H1 (cell line): Measurements from ENCODE around the gene TMEM178B. TPM values are rescaled to one million over a fixed set of nuclear protein-coding genes. Genes with fewer than 3 reads are reported as not detected.

ENCODE experiments used
- CTCF ChIA-PET: fragments of 300-600 bp; sonication (Branson Sonifier 250); formaldehyde crosslinking; loops from one replicate; lab custom pipeline; 2021; ENCODE audit not compliant: partially characterized antibody; lab: Charles Lee
- POLR2A ChIA-PET: fragments of 300-600 bp; sonication (Branson Sonifier 250); formaldehyde crosslinking; loops from one replicate; lab custom pipeline; 2021; ENCODE audit warnings: inconsistent platforms; ENCODE audit not compliant: partially characterized antibody; lab: Charles Lee
- DNase-seq, 2 experiments: peaks; one replicate each; pipeline versions ENCODE4 v3.0.0 to v3.0.0-alpha.2; 2010 to 2022; ENCODE audit warnings: low spot score in 2 of 2, low read depth in 1 of 2, mixed read lengths in 1 of 2
- FAIRE-seq: peaks from 2 replicates; lab custom pipeline; 2011; peaks lifted over from hg19 to GRCh38; lab: Jason Lieb, UNC
- H2AFZ ChIP-seq: 2 replicates; pipeline ENCODE4 v1.8.1; 2012; ENCODE audit warnings: low read length, inconsistent platforms
- H2AK5ac ChIP-seq: 2 replicates; pipeline ENCODE4 v1.6.1; 2013; ENCODE audit warnings: low read depth, low read length
- H2BK120ac ChIP-seq: replicated peaks from 2 replicates; pipeline ENCODE3; 2013; ENCODE audit warnings: low read depth, low read length, inconsistent platforms
- H2BK12ac ChIP-seq: 2 replicates; pipeline ENCODE4 v1.6.1; 2013; ENCODE audit warnings: low read depth, low read length
- H2BK15ac ChIP-seq: 2 replicates; pipeline ENCODE4 v1.6.1; 2013; ENCODE audit warnings: low read length
- H2BK20ac ChIP-seq: 2 replicates; pipeline ENCODE4 v1.6.1; 2013; ENCODE audit warnings: low read length
- H2BK5ac ChIP-seq: 2 replicates; pipeline ENCODE4 v1.6.1; 2013; ENCODE audit warnings: low read depth, low read length
- H3K14ac ChIP-seq: 2 replicates; pipeline ENCODE4 v1.6.1; 2013; ENCODE audit warnings: inconsistent platforms; ENCODE audit not compliant: insufficient read length
- H3K18ac ChIP-seq: 2 replicates; pipeline ENCODE4 v1.6.1; 2013; ENCODE audit warnings: low read length; ENCODE audit errors: extremely low read depth
- H3K23ac ChIP-seq: 2 replicates; pipeline ENCODE4 v1.6.1; 2013; ENCODE audit warnings: inconsistent platforms; ENCODE audit not compliant: insufficient read length
- H3K23me2 ChIP-seq: 2 replicates; pipeline ENCODE4 v1.6.1; 2013; ENCODE audit warnings: low read depth, low read length
- H3K27ac ChIP-seq: 2 replicates; pipeline ENCODE4 v1.6.1; 2011; ENCODE audit warnings: low read depth, low read length, inconsistent platforms
- H3K27me3 ChIP-seq, 4 experiments: replicated peaks in 1 of 4; 1 replicate in 1 of 4; 2 replicates in 3 of 4; pipeline versions ENCODE4 v1.6.1 to v1.8.1; 2011 to 2013; ENCODE audit warnings: low read length in 3 of 4, mild to moderate bottlenecking in 3 of 4, inconsistent platforms in 2 of 4, mixed read lengths in 2 of 4, moderate library complexity in 1 of 4; ENCODE audit not compliant: control insufficient read depth in 3 of 4, insufficient read depth in 3 of 4; ENCODE audit errors: extremely low read depth in 1 of 4
- H3K36me3 ChIP-seq, 4 experiments: 2 replicates each; pipeline versions ENCODE4 v1.6.1 to v1.8.1; 2011 to 2013; ENCODE audit warnings: mild to moderate bottlenecking in 4 of 4, low read length in 3 of 4, moderate library complexity in 2 of 4, control low read depth in 1 of 4, inconsistent platforms in 1 of 4; ENCODE audit not compliant: insufficient read depth in 4 of 4, control insufficient read depth in 2 of 4
- H3K4ac ChIP-seq: replicated peaks from 2 replicates; pipeline ENCODE3; 2013; ENCODE audit warnings: low read length, low read depth, mixed read lengths, inconsistent platforms; ENCODE audit not compliant: insufficient read length
- H3K4me1 ChIP-seq, 4 experiments: replicated peaks in 1 of 4; 1 replicate in 1 of 4; 2 replicates in 3 of 4; pipeline versions ENCODE4 v1.6.1 to v1.8.1; 2011 to 2013; ENCODE audit warnings: low read length in 3 of 4, inconsistent platforms in 2 of 4, mixed read lengths in 1 of 4; ENCODE audit not compliant: insufficient read depth in 4 of 4, control insufficient read depth in 3 of 4
- H3K4me2 ChIP-seq, 2 experiments: 2 replicates each; pipeline versions ENCODE4 v1.6.1 to v1.8.1; 2011 to 2013; ENCODE audit warnings: low read depth in 2 of 2, low read length in 2 of 2, control low read depth in 1 of 2, inconsistent platforms in 1 of 2, mild to moderate bottlenecking in 1 of 2; ENCODE audit not compliant: insufficient read depth in 1 of 2
- H3K4me3 ChIP-seq, 4 experiments: fragments of 200-600, 300-600 bp in 1 of 4; sonication (generic), shearing (Covaris generic), sonication (Bioruptor Twin) in 1 of 4; 2 replicates each; pipeline versions ENCODE4 v1.5.1 to v1.8.1; 2011 to 2016; ENCODE audit warnings: low read length in 4 of 4, low read depth in 3 of 4, control low read depth in 2 of 4, inconsistent platforms in 2 of 4, mild to moderate bottlenecking in 2 of 4, mixed read lengths in 1 of 4, moderate library complexity in 1 of 4; ENCODE audit not compliant: insufficient read depth in 2 of 4; ENCODE audit errors: extremely low read depth in 1 of 4
- H3K56ac ChIP-seq: replicated peaks from 2 replicates; pipeline ENCODE3; 2013; ENCODE audit warnings: low read depth, mild to moderate bottlenecking, mixed read lengths, low read length, inconsistent platforms; ENCODE audit not compliant: insufficient read length
- H3K79me1 ChIP-seq: 2 replicates; pipeline ENCODE4 v1.6.1; 2013; ENCODE audit warnings: low read depth, low read length, control low read depth
- H3K79me2 ChIP-seq, 2 experiments: 2 replicates each; pipeline versions ENCODE4 v1.6.1 to v1.8.1; 2012 to 2013; ENCODE audit warnings: low read length in 2 of 2, mild to moderate bottlenecking in 2 of 2, inconsistent platforms in 1 of 2; ENCODE audit not compliant: insufficient read depth in 2 of 2, control insufficient read depth in 1 of 2
- H3K9ac ChIP-seq, 4 experiments: replicated peaks in 1 of 4; 1 replicate in 1 of 4; 2 replicates in 3 of 4; pipeline versions ENCODE4 v1.6.1 to v1.8.1; 2011 to 2013; ENCODE audit warnings: low read depth in 3 of 4, low read length in 3 of 4, control low read depth in 2 of 4, mild to moderate bottlenecking in 2 of 4, moderate library complexity in 2 of 4, inconsistent platforms in 1 of 4; ENCODE audit errors: extremely low read depth in 1 of 4
- H3K9me3 ChIP-seq, 2 experiments: 2 replicates each; pipeline versions ENCODE4 v1.6.1 to v1.8.1; 2012 to 2013; ENCODE audit warnings: mild to moderate bottlenecking in 2 of 2, moderate library complexity in 2 of 2, control low read depth in 1 of 2, inconsistent platforms in 1 of 2, low read depth in 1 of 2, low read length in 1 of 2, mixed read lengths in 1 of 2; ENCODE audit not compliant: insufficient read depth in 2 of 2
- H4K20me1 ChIP-seq, 2 experiments: replicated peaks in 1 of 2; 2 replicates each; pipeline versions ENCODE3 to v1.8.1; 2011 to 2013; ENCODE audit warnings: inconsistent platforms in 2 of 2, low read length in 2 of 2, mild to moderate bottlenecking in 1 of 2; ENCODE audit not compliant: insufficient read depth in 2 of 2, control insufficient read depth in 1 of 2
- H4K5ac ChIP-seq: 2 replicates; pipeline ENCODE4 v1.6.1; 2013; ENCODE audit warnings: low read length, low read depth, mixed read lengths, inconsistent platforms; ENCODE audit not compliant: insufficient read length
- H4K8ac ChIP-seq: 2 replicates; pipeline ENCODE4 v1.8.0; 2013; ENCODE audit warnings: mild to moderate bottlenecking, moderate library complexity, low read length, inconsistent platforms; ENCODE audit not compliant: insufficient read depth; ENCODE audit errors: extremely low read depth
- H4K91ac ChIP-seq: replicated peaks from 2 replicates; pipeline ENCODE3; 2013; ENCODE audit warnings: low read length, mixed read lengths, inconsistent platforms; ENCODE audit not compliant: insufficient read length
- BCL11A ChIP-seq, 2 experiments: IDR thresholded peaks; one replicate each; pipeline ENCODE4 v1.6.1; 2011; ENCODE audit warnings: low read depth in 2 of 2, low read length in 2 of 2, mild to moderate bottlenecking in 2 of 2
- CHD2 ChIP-seq: IDR thresholded peaks from 2 replicates; pipeline ENCODE4 v1.6.1; 2012; ENCODE audit warnings: low read length, improper control_type of control experiment
- GABPA ChIP-seq: IDR thresholded peaks from 2 replicates; pipeline ENCODE4 v1.6.1; 2011; ENCODE audit warnings: mild to moderate bottlenecking, low read length, moderate library complexity, borderline replicate concordance; ENCODE audit not compliant: insufficient read depth
- KDM5A ChIP-seq: fragments of 200-600 bp; IDR thresholded peaks from 2 replicates; pipeline ENCODE4 v1.7.1; 2012; ENCODE audit warnings: mild to moderate bottlenecking, low read length, inconsistent platforms, mixed read lengths
- MAFK ChIP-seq: IDR thresholded peaks from 2 replicates; pipeline ENCODE4 v1.6.1; 2012; ENCODE audit warnings: low read depth, mild to moderate bottlenecking, improper control_type of control experiment, low read length
- RAD21 ChIP-seq, 2 experiments: IDR thresholded peaks in 1 of 2; conservative IDR thresholded peaks in 1 of 2; 2 replicates each; pipeline ENCODE4 v1.6.1; 2011; ENCODE audit warnings: low read depth in 2 of 2, low read length in 2 of 2, improper control_type of control experiment in 1 of 2, inconsistent platforms in 1 of 2, mild to moderate bottlenecking in 1 of 2, moderate library complexity in 1 of 2
- RNF2 ChIP-seq: fragments of 200-900, 300-1000 bp; sonication (generic); IDR thresholded peaks from 2 replicates; pipeline ENCODE4 v1.7.1; 2016; ENCODE audit warnings: borderline replicate concordance, low read depth, mild to moderate bottlenecking, antibody characterized with exemption, low read length; ENCODE audit not compliant: poor library complexity, severe bottlenecking; ENCODE audit errors: missing control alignments
- SP2 ChIP-seq: IDR thresholded peaks from 2 replicates; pipeline ENCODE4 v1.6.1; 2012; ENCODE audit warnings: mild to moderate bottlenecking, low read length, inconsistent platforms
- SUZ12 ChIP-seq: fragments of 200-600 bp; sonication (generic); IDR thresholded peaks from 2 replicates; pipeline ENCODE4 v1.6.1; 2012; ENCODE audit warnings: mild to moderate bottlenecking, inconsistent platforms, low read length, moderate library complexity, mixed read lengths
- TCF12 ChIP-seq: IDR thresholded peaks from 2 replicates; pipeline ENCODE4 v1.6.1; 2011; ENCODE audit warnings: low read depth, mild to moderate bottlenecking, low read length
- ZNF274 ChIP-seq: IDR thresholded peaks from 2 replicates; pipeline ENCODE4 v1.7.0; 2012; ENCODE audit warnings: low read length, borderline replicate concordance; ENCODE audit errors: extremely low read depth
- WGBS, 2 experiments: shearing (Covaris generic) in 1 of 2; methylation state at CpG; one replicate each; pipeline versions ENCODE4 v1.1.6 to v1.1.7; 2013 to 2015; ENCODE audit warnings: low lambda C conversion rate in 2 of 2, mixed read lengths in 2 of 2, inconsistent platforms in 1 of 2, low coverage in 1 of 2, missing lambda C conversion rate in 1 of 2; ENCODE audit not compliant: insufficient replicate concordance in 2 of 2, insufficient coverage in 1 of 2, insufficient read length in 1 of 2; ENCODE audit errors: extremely low coverage in 1 of 2, missing lambda C conversion rate in 1 of 2; 5-methylcytosine and 5-hydroxymethylcytosine counted together
- polyA plus RNA-seq, 7 experiments: library from polyadenylated mRNA; depleted of rRNA in 3 of 7; stranded (reverse) in 5 of 7; unstranded in 2 of 7; fragments of >200 nt in 5 of 7; fragments of 200-250 nt in 2 of 7; gene quantifications; 1 replicate in 5 of 7; 2 replicates in 1 of 7; 4 replicates in 1 of 7; pipeline versions ENCODE4 v1.2.1 to v1.2.3, GENCODE V29; 2011 to 2013; ENCODE audit warnings: missing spikeins in 2 of 7, mixed read lengths in 2 of 7
- total RNA-seq: library from RNA; stranded (reverse); fragmentation: NEBNext Ultra II Directional; extraction: Animal tissue kit (Norgen Biotek cat#: 25700); gene quantifications from 2 replicates; pipeline ENCODE4 v1.2.1, GENCODE V29; 2021

The TMEM178B gene
- total and polyA plus RNA-seq, 2 of the 8 experiments (the other 6 are each of a cell fraction or from before 2014, with no cell fraction given), result 5.3 to 18.1 TPM

- no peak overlapping the region for H2AK5ac ChIP-seq
- no peaks in the 10 kb centered on the region; the same call in 1 of the 2 replicates for H3K23me2 ChIP-seq
- H3K4ac ChIP-seq, result no peak overlapping the region
- H2AFZ ChIP-seq, result no peak overlapping the region
- ChIA-PET CTCF (interaction anchor here (0.9 to 1.8 kb wide), 5 partner anchors 12 to 484 kb away, joined by 3 to 5 read pairs (median 4); no protein-coding TSS in a partner anchor), POLR2A (no interaction called here)
- peak overlapping the region; percentile 76; the same call in 1 of the 2 replicates for H4K8ac ChIP-seq
- no peak overlapping the region for H2BK120ac ChIP-seq
- H3K4me3 ChIP-seq, result no peak overlapping the region
- H3K79me2 ChIP-seq, result peaks cover 0 to 16% of the 10 kb centered on the region in 2 experiments; a peak in 2 of 4 replicates
- no peak overlapping the region for H4K5ac ChIP-seq
- no peak for FAIRE-seq
- peak overlapping the region; percentile 18 for H4K91ac ChIP-seq
- WGBS, 2 experiments, result 83% methylated on average over 4 of the region's 4 CpGs; no CpG with 5 or more reads in 1 of the 2 experiments
- H3K79me1 ChIP-seq, result no peaks in the 10 kb centered on the region; the same call in 1 of the 2 replicates
- no peak overlapping the region for H3K27ac ChIP-seq
- H3K18ac ChIP-seq, result no peak overlapping the region; the same call in 1 of the 2 replicates
- H2BK15ac ChIP-seq, result no peak overlapping the region
- no peaks in the 10 kb centered on the region for H3K36me3 ChIP-seq
- no peaks in the 10 kb centered on the region for H4K20me1 ChIP-seq
- no peak for DNase-seq
- no peak overlapping the region for H2BK5ac ChIP-seq
- H3K9me3 ChIP-seq, result peaks cover 3 to 4% of the 10 kb centered on the region in 2 experiments; a peak in 1 of 4 replicates
- H3K56ac ChIP-seq, result no peak overlapping the region
- H3K27me3 ChIP-seq, result no peaks in the 10 kb centered on the region
- H3K14ac ChIP-seq, result no peak overlapping the region
- H2BK20ac ChIP-seq, result no peak overlapping the region
- peaks cover 0 to 3% (median 0%) of the 10 kb centered on the region in 4 experiments; a peak in 2 of 7 replicates for H3K4me1 ChIP-seq
- H3K9ac ChIP-seq, result no peak overlapping the region
- H2BK12ac ChIP-seq, result 0 out of 2 replicates have a peak overlapping the region, but pooled peaks have one; percentile 60
- H3K4me2 ChIP-seq, result no peak overlapping the region
- no peak overlapping the region for H3K23ac ChIP-seq
- TF ChIP-seq BCL11A (IDR thresholded peaks at IDR 0.05; ENCODE audit: low read depth in 2 of 2, low read length in 2 of 2), result no peak
- TF ChIP-seq CHD2, result no peak
- no peak for TF ChIP-seq SP2
- TF ChIP-seq KDM5A, result no peak
- no peak for TF ChIP-seq GABPA
- TF ChIP-seq RAD21 (IDR thresholded peaks at IDR 0.05 in 1 of 2, conservative IDR thresholded peaks at IDR 0.05 in 1 of 2; ENCODE audit: low read depth in 2 of 2, low read length in 2 of 2), result no peak
- no peak for TF ChIP-seq ZNF274
- TF ChIP-seq RNF2, result no peak
- no peak for TF ChIP-seq TCF12
- no peak for TF ChIP-seq SUZ12
- TF ChIP-seq MAFK, result no peak
Observed at GRCh38 chr7:141144921-141145629, 71.2 kb downstream of the TMEM178B start.
